ENCODE measurements around the gene CARD11. TPM values are rescaled to one million over a fixed set of nuclear protein-coding genes. Genes with fewer than 3 reads are reported as not detected.

The CARD11 gene
- total RNA-seq, 4 donors from 2014 or later: 0.26 to 2.0 (median 0.70) TPM

- Histone ChIP-seq H3K27ac (replicated peaks in 1 of 4) (no peak overlapping the region), H3K4me3 (no peak overlapping the region), H3K4me1 (no peaks in the 10 kb centered on the region), H3K27me3 (no peaks in the 10 kb centered on the region), H3K9me3 (no peaks in the 10 kb centered on the region), H3K36me3 (no peaks in the 10 kb centered on the region)
- intact Hi-C loops (cut with DNase I): no loop called here
- TF ChIP-seq EP300 (IDR thresholded peaks at IDR 0.05): no peak
- TF ChIP-seq CTCF (IDR thresholded peaks at IDR 0.05): no peak
- no peak for TF ChIP-seq POLR2AphosphoS5 (IDR thresholded peaks at IDR 0.05)
- TF ChIP-seq POLR2A (IDR thresholded peaks at IDR 0.05; ENCODE audit: low read depth): no peak
- WGBS: 86% methylated on average over 8 of the region's 8 CpGs
- DNase-seq (ENCODE audit: extremely low spot score): no peak
These were observed 44.6 kb downstream of the CARD11 start for GRCh38 chr7:2999078-2999500.

- 87% methylated on average over 9 of the region's 10 CpGs for WGBS
- Histone ChIP-seq H3K27ac (replicated peaks in 1 of 4) (no peak overlapping the region), H3K9me3 (peaks cover 0 to 7% (median 2%) of the 10 kb centered on the region in 4 donors), H3K4me1 (no peaks in the 10 kb centered on the region), H3K4me3 (no peak overlapping the region), H3K27me3 (no peaks in the 10 kb centered on the region), H3K36me3 (no peaks in the 10 kb centered on the region)
- TF ChIP-seq EP300 (IDR thresholded peaks at IDR 0.05): no peak
- DNase-seq (ENCODE audit: extremely low spot score): no peak
- intact Hi-C loops (cut with DNase I): no loop called here
These were observed 46.7 kb downstream of the CARD11 start for GRCh38 chr7:2997014-2997413.

- 76% methylated on average over 4 of the region's 4 CpGs for WGBS
- Histone ChIP-seq H3K9me3 (peaks cover 0 to 10% (median 4%) of the 10 kb centered on the region in 4 donors), H3K27me3 (no peaks in the 10 kb centered on the region), H3K36me3 (no peaks in the 10 kb centered on the region), H3K27ac (replicated peaks in 1 of 4) (no peak overlapping the region), H3K4me3 (no peak overlapping the region), H3K4me1 (no peaks in the 10 kb centered on the region)
- no peak for TF ChIP-seq EP300 (IDR thresholded peaks at IDR 0.05)
- no peak for TF ChIP-seq CTCF (IDR thresholded peaks at IDR 0.05)
- no peak for TF ChIP-seq POLR2A (IDR thresholded peaks at IDR 0.05; ENCODE audit: low read depth)
- no peak for TF ChIP-seq POLR2AphosphoS5 (IDR thresholded peaks at IDR 0.05)
- intact Hi-C loops (cut with DNase I): no loop called here
- DNase-seq (ENCODE audit: extremely low spot score): no peak
These were observed 47.5 kb downstream of the CARD11 start for GRCh38 chr7:2996141-2996540.

GRCh38 chr7:2993868-2994267 lies 49.8 kb downstream of the CARD11 start:
- H3K27me3 ChIP-seq: no peaks in the 10 kb centered on the region

GRCh38 chr7:2993396-2993795 lies 50.3 kb downstream of the CARD11 start:
- 83% methylated on average over 17 of the region's 17 CpGs for WGBS
- H3K27ac ChIP-seq (replicated peaks in 1 of 4): no peak overlapping the region
- no peak for TF ChIP-seq POLR2A (IDR thresholded peaks at IDR 0.05; ENCODE audit: low read depth)
- no peak for TF ChIP-seq CTCF (IDR thresholded peaks at IDR 0.05)
- no peak for TF ChIP-seq POLR2AphosphoS5 (IDR thresholded peaks at IDR 0.05)
- H3K9me3 ChIP-seq: peaks cover 0 to 27% (median 11%) of the 10 kb centered on the region in 4 donors
- no peaks in the 10 kb centered on the region for H3K4me1 ChIP-seq
- intact Hi-C loops (cut with DNase I): no loop called here
- no peak for DNase-seq (ENCODE audit: extremely low spot score)
- H3K27me3 ChIP-seq: no peaks in the 10 kb centered on the region
- H3K36me3 ChIP-seq: no peaks in the 10 kb centered on the region
- no peak overlapping the region for H3K4me3 ChIP-seq

More at GRCh38 chr7:2993868-2994267, 49.8 kb downstream of the CARD11 start:
- Histone ChIP-seq H3K4me3 (no peak overlapping the region), H3K27ac (replicated peaks in 1 of 4) (no peak overlapping the region), H3K4me1 (no peaks in the 10 kb centered on the region), H3K9me3 (peaks cover 0 to 25% (median 11%) of the 10 kb centered on the region in 4 donors), H3K36me3 (no peaks in the 10 kb centered on the region)
- 93% methylated on average over 14 of the region's 14 CpGs for WGBS
- intact Hi-C loops (cut with DNase I): no loop called here
- no peak for TF ChIP-seq POLR2A (IDR thresholded peaks at IDR 0.05; ENCODE audit: low read depth)
- TF ChIP-seq EP300 (IDR thresholded peaks at IDR 0.05): no peak
- TF ChIP-seq CTCF (IDR thresholded peaks at IDR 0.05): no peak
- no peak for TF ChIP-seq POLR2AphosphoS5 (IDR thresholded peaks at IDR 0.05)
- no peak for DNase-seq (ENCODE audit: extremely low spot score)

Measured in esophagus muscularis mucosa (tissue), 4 donors.